Inferior parietal cortex (tissue), 1 donor: ENCODE results near the gene DDHD1.
"Not testable (repeated sequence)": the region's sequence is repeated elsewhere in the genome, so short reads cannot be mapped to it uniquely, and the experiment has no call there.

Source experiments
- DNase-seq: peaks from one replicate; pipeline ENCODE4 v3.0.0-alpha.2; 2016; ENCODE audit errors: extremely low spot score

Gene DDHD1

DNA sequence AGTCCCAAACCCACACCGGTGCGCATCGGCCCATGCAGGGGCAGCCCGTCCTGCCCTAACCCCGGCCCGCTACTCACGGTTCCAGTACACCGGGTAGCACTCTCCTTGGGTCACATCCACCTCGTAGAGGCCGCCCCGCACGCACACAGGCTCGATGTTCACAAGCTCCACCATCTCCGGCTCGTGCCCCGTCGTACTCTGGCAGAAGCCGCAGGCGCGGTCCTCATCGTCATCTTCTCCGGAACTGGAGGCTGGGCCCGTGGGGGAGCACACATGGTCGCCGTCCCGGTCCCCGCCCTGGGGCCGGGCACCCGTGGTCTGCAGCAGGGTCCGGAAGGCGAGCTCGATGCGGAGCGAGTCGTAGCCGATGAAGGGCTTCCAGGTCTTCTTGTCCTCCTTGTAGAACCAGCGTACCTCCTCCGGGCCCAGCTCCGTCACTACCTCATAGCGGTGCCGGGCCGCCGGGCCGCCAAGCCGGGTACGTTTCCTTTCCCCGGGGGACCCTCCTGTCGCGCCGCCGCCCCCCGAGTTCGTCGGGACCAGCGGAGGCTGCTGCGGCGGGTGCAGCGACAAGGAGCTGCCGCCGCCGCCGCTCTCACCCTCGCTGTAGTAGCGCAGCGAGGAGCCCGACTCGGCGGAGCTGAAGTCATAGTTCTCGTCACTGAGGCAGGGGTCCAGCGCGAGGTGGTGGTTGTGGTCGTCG lies 788 bp downstream of the DDHD1 start:
- peak; percentile 41 for DNase-seq

DNA sequence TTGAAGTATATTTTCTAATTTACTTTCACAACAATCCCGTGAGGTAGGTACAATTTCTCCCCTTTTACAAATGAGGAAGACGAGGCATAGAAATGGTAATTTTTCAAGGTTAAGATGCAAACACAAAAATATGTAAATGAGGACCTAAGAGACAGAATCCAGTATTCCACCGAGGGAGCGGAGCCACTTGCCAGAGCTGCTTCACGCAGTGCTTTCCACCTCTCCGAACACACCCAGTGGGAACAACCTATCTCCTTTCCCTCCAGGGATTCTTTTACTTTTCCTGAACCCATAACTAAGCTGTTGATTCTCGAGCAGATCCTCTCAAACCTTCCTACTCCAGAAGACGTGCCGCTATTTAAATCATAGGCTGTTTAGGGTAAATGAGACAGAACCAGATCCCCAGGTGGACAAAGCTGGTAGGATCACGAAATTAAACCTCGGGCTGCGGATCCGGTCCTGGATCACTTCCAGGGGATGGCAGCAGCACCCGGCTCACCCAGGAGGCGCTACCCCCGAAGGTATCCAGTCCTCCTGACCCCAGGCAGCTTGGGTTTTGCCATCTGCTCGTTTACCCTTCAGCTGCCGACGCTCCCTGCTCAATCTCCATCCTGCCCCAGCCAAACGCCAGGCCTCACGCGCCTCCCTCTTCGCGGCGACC lies 1.5 kb downstream of the DDHD1 start:
- peak; percentile 44 for DNase-seq

DNA sequence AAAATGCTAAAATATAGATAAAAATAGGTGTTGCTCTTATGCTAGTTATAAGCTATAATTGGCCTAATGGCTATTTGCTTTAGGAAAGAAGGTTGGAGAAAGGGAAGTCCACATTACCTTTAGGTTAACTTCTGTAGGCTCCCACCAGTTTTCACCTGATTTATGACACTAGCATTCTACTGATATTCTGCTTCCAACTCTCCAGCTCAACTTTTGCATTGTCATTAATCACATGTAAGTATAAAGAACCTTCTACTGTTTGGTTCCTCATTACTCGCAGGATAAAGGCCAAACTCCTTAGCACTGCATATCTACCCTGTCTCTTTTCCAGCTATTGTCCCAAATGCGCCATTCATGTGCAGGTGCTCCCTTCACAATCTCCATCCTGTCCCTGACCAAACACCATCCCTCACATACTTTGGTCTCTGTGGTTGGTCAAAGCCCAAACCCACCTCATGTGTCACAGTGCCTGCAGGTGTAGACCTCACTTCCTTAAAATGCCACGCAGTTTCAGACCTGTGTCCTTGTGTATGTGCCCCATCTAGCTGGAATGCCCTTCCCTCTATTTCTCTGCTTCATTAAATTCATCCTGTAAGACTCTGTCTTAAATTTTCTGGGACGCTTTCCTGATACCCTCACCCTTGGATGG lies 3.3 kb downstream of the DDHD1 start:
- no peak for DNase-seq

DNA sequence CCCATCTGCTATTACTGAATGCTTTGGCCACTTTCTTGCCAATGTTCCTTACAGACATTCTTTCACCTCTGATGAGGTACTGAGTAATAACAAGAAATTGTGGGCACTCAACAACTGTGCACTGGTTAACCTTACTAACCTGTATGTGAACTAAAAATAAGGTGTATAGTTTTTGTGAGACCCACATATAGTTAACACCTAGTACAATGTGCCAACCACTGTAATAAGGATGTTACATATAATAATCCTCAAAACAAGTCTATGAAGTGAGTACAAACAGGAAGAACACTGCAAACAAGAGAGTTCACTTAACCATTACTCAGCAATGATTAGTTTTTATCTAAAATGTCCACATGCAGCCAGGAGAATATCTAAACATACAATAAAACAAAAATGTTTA lies 4.5 kb downstream of the DDHD1 start:
- DNase-seq = no peak

DNA sequence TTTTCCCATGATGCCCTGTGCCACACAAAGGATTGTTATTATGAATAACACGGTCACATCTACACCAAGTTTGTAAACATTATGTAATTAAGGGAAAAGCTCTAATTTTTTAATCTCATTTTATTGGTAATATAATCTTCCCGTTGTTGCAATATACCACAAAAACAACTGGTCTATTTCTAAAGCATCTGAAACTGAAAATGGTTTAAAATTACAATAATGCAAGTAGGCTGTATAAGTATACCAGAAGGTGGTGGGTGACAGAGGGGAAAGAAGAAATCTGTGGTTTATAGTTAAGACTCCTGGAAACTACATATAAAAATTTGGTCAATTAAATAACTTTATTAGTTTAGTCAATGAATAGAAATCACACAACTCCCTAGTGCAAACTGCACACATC lies 5.2 kb downstream of the DDHD1 start:
- no peak for DNase-seq

DNA sequence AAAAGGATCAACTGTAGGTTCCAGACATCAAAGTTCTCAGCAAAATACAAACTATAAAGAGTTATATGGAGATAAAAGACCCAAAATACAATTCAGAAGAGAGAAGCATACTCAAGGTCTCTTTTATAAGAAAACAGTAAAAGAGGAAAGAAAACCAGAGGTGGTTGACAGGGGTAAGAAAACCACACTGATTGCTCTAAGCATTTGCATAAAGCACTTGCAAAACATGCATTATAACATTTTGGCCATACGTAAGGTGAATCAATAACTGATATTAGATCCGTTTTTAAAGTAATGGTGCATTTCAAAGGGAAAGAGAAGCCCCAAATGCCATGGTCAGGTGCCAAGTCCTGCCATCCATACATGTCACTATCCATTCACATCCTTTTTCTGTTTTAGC lies 5.9 kb downstream of the DDHD1 start:
- DNase-seq = no peak

DNA sequence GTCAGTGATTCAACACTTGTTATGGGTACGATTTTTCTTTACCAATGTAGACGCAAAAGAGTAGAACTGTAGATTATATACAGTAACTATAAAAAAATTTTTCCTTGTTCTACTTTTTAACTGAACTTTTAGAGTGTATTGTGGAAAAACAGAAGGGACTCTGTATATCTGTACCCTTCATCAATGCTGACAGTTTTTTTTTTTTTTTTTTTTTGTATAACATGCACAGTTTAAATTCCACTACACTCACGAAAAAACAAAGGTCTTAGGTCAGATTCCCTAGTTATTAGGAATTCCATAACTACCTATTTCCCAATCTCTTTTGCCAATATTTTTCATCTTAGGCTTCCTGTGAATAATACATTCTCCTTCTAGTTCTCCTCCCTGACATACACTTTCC lies 6.4 kb downstream of the DDHD1 start:
- no peak for DNase-seq

DNA sequence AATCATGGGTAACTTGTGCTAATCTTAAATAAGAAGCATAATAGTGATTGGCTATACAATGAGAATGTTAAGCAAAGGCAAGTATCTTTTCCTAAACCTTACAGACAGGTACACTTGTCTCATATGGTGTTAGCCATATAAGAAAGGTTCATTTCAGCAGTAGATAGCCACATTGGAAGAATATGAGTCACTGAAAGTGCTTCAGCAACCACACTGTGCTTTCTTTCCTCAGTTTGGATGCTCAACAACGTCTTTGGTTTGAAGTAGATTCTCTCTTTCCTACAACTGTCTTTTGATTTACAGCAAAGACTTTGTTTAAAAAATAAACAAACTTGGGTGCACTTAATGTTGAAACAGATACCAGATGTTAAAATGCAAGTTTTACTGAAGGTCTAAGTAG lies 8.9 kb downstream of the DDHD1 start:
- DNase-seq = no peak

DNA sequence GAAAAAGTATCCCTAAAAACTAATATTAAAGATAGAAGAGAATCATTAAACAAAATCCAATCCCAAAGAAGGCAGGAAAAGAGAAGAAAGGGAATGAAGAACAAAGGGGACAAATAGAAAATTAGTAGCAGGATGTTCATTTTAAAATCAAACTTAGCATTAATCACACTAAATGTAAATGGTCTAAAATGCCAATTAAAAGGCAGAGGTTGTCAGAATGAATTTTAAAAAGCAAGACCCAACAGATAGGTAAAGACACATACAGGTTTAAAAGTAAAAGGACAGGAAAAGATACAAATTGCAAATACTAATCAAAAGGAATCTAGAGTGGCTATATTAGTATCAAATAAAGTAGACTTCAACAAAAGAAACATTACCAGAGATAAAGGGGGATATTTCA lies 12.5 kb downstream of the DDHD1 start:
- DNase-seq = no peak

DNA sequence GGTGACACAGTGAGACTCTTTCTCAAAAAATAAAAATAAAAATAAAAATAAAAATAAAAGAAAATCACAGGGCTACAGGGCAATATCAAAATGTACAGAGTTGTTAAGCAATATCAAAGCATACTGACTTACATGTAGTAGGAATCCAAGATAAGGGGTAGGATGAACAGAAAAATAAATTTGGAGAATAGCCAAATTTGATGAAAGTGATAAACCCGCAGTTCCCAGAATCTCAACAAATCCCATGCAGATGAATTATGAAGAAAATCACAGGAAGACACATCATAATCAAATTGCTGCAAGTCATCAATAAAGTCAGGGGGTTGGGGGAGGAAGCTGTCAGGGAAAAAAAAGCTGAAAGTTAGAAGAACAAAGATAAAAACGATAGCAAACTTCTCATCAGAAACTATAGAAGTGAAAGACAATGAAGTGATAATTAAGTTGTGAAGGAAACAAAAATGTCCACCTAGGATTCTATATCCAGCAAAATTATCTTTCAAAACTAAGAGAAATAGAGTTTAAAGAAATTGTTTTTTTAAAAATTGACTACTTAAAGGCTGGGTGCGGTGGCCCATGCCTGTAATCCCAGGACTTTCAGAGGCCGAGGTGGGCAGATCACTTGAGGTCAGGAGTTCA lies 15.4 kb downstream of the DDHD1 start:
- no peak for DNase-seq

DNA sequence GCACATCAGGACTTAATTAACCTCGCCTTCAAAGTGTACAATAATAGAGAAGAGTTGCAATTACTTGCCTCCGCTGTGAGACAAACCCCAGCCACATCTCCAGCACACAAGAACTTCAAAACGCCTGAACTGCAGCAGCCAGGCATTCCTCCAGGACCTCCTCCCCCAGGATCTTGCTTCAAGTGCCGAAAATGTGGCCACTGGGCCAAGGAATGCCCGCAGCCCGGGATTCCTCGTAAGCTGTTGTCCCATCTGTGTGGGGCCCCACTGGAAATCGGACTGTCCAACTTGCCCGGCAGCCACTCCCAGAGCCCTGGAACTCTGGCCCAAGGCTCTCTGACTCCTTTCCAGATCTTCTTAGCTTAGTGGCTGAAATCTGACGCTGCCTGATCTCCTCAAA lies 22.6 kb downstream of the DDHD1 start:
- DNase-seq = not testable (repeated sequence)

DNA sequence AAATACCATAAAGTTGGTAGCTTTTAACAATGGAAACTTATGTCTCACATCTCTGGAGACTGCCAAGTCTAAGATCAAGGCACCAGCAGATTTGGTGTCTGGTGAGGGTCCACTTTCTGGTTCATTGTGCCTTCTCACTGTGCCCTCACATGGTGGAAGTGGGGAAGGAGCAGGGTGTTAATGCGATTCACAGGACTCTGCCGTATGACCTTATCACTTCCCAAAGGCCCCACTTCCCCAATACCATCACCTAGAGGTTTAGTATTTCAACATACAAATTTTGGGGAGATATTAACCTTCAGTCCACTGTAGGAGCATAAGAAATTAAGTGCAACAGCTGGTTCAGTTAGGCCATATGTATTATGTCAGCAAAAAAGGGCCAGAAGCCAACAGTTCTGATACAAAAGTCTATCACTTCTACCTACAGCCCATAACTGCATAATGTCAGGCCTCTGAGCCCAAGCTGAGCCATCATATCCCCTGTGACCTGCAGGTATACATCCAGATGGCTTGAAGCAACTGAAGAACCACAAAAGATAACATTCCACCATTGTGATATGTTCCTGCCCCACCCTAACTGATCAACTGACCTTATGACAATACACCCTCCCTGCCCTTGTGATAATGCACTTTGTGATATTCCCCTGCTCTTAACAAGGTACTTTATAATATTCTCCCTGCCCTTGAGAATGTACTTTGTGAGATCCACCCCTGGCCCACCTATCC lies 24.7 kb downstream of the DDHD1 start:
- no peak for DNase-seq

DNA sequence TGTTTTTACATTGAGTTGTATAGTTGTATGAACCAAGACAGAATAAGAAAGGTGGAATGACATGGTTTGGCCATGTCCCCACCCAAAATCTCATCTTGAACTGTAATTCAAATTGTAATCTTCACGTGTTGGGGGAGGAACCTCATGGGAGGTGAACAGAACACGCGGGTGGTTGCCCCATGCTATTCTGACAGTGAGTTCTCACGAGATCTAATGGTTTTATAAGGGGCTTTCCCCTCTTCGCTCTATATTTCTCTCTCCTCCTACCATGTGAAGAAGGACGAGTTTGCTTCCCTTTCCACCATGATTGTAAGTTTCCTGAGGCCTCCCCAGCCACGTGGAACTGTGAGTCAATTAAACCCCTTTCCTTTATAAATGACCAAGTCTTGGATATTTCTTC lies 25.3 kb downstream of the DDHD1 start:
- no peak for DNase-seq

DNA sequence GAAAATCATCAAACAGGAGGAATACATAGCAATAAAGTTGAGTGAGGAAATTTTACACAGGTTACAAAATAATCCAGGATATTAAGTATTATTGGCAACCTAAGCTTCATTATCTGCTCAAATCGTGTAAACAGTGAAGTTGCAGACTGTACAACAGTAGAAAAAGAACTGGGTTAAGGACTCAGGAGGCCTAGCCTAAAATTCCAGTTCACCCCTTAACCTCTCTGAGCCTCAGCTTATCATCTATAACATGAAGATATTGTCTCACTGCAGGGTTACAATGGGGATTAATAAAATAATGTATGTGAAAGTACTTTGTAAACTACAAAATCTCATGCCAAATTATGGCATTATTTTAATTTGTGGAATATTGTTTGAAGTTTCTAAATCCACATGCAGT lies 26.0 kb downstream of the DDHD1 start:
- DNase-seq = no peak

DNA sequence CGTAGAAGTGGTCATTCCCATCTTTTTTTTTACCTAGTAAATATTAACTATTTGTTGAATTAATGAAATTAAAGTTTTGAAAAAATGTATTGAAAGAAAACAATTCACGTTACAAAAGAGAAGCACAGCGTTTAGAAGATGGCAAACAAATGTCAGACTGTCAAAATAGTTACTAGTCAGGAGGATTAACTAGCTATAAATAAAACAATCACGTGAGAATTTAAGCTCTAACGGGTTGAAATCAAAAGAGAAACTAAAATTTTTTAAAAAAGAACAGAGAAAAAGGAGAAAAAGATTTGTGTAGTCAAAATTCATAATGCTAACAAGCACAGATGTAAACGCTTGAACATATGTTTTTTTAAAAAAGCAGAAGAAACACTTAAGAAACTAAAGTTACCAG lies 26.4 kb downstream of the DDHD1 start:
- no peak for DNase-seq

DNA sequence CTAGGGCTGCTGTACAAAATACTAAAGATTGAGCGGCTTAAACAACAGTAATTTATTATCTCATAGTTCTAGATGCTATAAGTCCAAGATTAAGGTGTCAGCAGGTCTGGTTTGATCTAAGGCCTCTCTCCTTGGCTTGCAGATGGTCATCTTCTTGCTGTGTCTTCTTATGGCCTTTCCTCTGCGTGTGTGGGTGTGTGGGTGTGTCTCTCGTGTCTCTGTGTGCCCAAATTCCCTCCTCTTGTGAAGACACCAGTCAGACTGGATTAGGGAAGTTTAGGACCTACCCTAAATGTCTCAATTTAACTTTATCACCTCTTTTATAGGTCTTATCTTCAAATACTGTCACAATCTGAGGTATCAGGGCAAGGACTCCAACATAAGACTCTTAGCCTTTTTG lies 28.3 kb downstream of the DDHD1 start:
- DNase-seq = no peak

DNA sequence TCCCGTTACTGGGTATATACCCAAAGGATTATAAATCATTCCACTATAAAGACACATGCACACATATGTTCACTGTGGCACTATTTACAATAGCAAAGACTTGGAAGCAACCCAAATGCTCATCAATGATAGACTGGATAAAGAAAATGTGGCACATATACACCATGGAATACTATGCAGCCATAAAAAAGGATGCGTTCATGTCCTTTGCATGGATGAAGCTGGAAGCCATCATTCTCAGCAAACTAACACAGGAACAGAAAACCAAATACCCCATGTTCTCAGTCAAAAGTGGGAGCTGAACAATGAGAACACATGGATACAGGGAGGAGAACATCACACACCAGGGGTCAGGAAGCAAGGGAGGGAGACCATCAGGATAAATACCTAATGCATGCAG lies 31.7 kb downstream of the DDHD1 start:
- DNase-seq = not testable (repeated sequence)

DNA sequence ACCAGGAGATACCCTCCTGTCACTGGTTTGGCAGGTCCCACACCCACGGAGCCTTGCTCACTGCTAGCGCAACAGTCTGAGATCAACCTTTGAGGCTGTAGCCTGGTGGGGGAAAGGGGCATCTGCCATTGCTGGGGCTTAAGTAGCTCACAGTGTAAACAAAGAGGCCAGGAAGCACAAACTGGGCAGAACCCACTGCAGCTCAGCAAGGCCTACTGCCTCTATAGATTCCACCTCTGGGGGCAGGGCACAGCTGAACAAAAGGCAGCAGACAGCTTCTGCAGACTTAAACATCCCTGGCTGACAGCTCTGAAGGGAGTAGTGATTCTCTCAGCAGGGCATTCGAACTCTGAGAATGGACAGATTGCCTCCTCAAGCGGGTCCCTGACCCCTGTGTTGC lies 35.6 kb downstream of the DDHD1 start:
- DNase-seq = not testable (repeated sequence)

DNA sequence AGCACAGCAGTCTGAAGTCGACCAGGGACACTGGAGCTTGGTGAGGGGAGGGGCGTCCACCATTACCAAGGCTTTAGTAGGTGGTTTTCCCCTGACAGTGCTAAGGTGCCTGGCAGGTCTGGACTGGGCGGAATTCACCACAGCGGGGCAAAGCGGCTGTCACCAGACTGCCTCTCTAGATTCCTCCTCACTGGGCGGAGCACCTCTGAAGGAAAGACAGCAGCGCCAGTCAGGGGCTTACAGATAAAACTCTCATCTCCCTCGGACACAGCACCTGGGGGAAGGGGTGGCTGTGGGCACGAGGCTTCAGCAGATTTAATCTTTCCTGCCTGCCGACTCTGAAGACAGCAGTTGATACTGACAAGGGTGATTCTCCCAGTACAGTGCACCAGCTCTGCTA lies 39.1 kb downstream of the DDHD1 start:
- DNase-seq = no peak

DNA sequence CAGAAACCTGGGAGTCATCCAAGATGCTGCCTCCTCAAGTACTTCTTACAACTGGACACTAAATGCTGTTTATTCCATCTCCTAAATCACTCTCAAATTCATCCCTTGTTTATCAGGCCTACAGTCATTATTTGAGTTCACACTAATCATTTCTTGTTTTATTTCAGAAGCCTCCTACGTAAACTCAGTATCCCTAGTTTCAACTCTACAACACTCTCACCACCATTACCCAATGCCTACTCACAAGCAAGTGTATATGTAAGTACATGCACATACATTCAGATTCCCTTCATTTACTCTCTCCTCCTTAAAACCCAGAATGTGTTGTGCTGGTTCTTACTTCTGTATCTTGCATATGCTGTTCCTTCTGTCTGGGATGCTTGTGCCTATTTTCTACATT lies 43.0 kb downstream of the DDHD1 start:
- no peak for DNase-seq

DNA sequence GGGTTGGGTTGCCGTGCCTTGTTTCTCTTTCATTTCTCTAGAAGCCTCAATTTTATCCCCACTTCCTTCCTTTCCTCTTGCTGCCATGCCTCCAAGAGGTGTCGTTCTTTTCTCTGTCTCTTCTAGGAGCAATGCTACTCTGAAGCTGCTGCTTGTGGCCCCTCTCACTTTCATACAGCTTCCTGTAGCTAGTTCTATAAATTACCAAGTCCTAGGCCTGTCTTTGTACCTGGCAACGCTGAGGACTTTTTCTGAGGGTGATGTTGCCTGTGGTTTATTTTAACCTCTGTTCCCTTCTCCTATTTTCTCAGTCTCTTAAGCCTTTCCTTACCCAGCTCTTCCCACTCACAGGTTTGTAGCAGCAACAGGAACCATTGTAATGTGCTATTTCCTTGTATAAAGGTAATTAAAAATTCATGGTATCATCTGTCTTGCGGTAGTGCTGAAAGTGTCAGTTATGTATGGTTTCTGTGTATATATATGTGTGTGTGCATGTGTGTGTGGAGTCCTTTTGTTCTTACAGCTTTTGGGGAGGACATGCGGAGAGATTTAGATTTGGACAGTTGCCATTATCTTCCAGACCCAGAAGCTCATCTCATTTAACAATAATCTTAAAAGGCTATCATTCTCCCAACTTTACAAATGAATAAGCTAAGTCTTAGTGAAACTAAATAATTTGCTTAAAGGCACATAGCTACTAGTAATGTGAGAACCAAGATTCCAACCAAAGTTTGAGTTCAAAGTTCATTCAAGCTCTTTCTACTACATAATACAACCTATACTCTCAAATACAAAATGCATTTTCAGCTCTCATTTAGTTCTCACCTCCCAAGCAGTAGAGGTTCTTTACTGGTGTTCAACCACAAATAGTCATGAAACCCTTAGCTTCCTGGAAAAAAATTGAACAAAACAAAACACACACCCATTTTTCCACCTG lies 43.8 kb downstream of the DDHD1 start:
- no peak for DNase-seq
